B cell (primary cell): Measurements from ENCODE around the gene RASA2. TPM values are rescaled to one million over a fixed set of nuclear protein-coding genes. Genes with fewer than 3 reads are reported as not detected.

ENCODE experiments used
- ATAC-seq: fragments of 200-7000 bp; cut with Tn5 transposase; one replicate; pipeline ENCODE4 v1.10.0; 2021; ENCODE audit warnings: low read depth, mild to moderate bottlenecking, moderate number of reproducible peaks, moderate library complexity
- CTCF ChIA-PET: fragments of 350-600 bp; sonication (Branson Sonifier 250); formaldehyde crosslinking; loops from one replicate; lab custom pipeline; 2021; ENCODE audit warnings: antibody characterized with exemption, inconsistent platforms; lab: Charles Lee
- POLR2A ChIA-PET: fragments of 350-600 bp; sonication (Branson Sonifier 250); formaldehyde crosslinking; loops from one replicate; lab custom pipeline; 2021; ENCODE audit warnings: antibody characterized with exemption; lab: Charles Lee
- DNase-seq: peaks from one replicate; pipeline ENCODE4 v3.0.0; 2013
- H2AFZ ChIP-seq: 2 replicates; pipeline ENCODE4 v1.6.1; 2012; ENCODE audit warnings: mild to moderate bottlenecking, low read depth, low read length; ENCODE audit not compliant: insufficient read depth, poor library complexity, severe bottlenecking
- H3K27ac ChIP-seq, 2 donors: 1 replicate in 1 of 2; 2 replicates in 1 of 2; pipeline ENCODE4 v1.5.1; 2012 to 2013; ENCODE audit warnings: low read length in 2 of 2, mild to moderate bottlenecking in 2 of 2, moderate library complexity in 1 of 2
- H3K27me3 ChIP-seq, 4 experiments: fragments of 200-600 bp in 1 of 4; sonication (generic) in 1 of 4; replicated peaks in 1 of 4; 1 replicate in 2 of 4; 2 replicates in 2 of 4; pipeline versions ENCODE4 v1.6.1 to v1.7.0; 2013 to 2016; ENCODE audit warnings: low read length in 3 of 4, mild to moderate bottlenecking in 2 of 4, mixed read lengths in 1 of 4, moderate library complexity in 1 of 4; ENCODE audit not compliant: insufficient read depth in 4 of 4, control insufficient read depth in 3 of 4; ENCODE audit errors: control extremely low read depth in 1 of 4
- H3K36me3 ChIP-seq, 2 experiments: replicated peaks in 1 of 2; 1 replicate in 1 of 2; 2 replicates in 1 of 2; pipeline versions ENCODE4 v1.6.1 to v1.7.1; 2013; ENCODE audit warnings: low read length in 1 of 2; ENCODE audit not compliant: insufficient read depth in 2 of 2, control insufficient read depth in 1 of 2; ENCODE audit errors: control extremely low read depth in 1 of 2, extremely low read depth in 1 of 2
- H3K4me1 ChIP-seq, 2 donors: fragments of 200-600 bp in 1 of 2; sonication (generic) in 1 of 2; 1 replicate in 1 of 2; 2 replicates in 1 of 2; pipeline versions ENCODE4 v1.5.1 to v1.6.1; 2013 to 2017; ENCODE audit warnings: low read length in 2 of 2; ENCODE audit not compliant: control insufficient read depth in 2 of 2, insufficient read depth in 2 of 2
- H3K4me2 ChIP-seq: replicated peaks from 2 replicates; pipeline ENCODE3; 2012; ENCODE audit warnings: mild to moderate bottlenecking, low read depth, low read length; ENCODE audit not compliant: poor library complexity, severe bottlenecking
- H3K4me3 ChIP-seq, 5 experiments: fragments of 200-600 bp in 1 of 5; sonication (generic) in 1 of 5; 1 replicate in 3 of 5; 2 replicates in 2 of 5; pipeline versions ENCODE4 v1.5.1 to v1.7.0; 2011 to 2016; ENCODE audit warnings: low read length in 4 of 5, mild to moderate bottlenecking in 4 of 5, low read depth in 2 of 5, control low read depth in 1 of 5, moderate library complexity in 1 of 5; ENCODE audit not compliant: insufficient read depth in 1 of 5; ENCODE audit errors: control extremely low read depth in 1 of 5, extremely low read depth in 1 of 5
- H3K79me2 ChIP-seq: fragments of 200-600 bp; sonication (generic); one replicate; pipeline ENCODE4 v1.6.0; 2016; ENCODE audit warnings: low read length; ENCODE audit not compliant: control insufficient read depth, insufficient read depth
- H3K9ac ChIP-seq: fragments of 200-600 bp; sonication (generic); 2 replicates; pipeline ENCODE4 v1.6.1; 2017; ENCODE audit warnings: mild to moderate bottlenecking, low read length, moderate library complexity
- H3K9me3 ChIP-seq, 3 donors: one replicate each; pipeline versions ENCODE4 v1.6.1 to v1.7.1; 2013; ENCODE audit warnings: low read length in 2 of 3; ENCODE audit not compliant: control insufficient read depth in 2 of 3, insufficient read depth in 1 of 3; ENCODE audit errors: control extremely low read depth in 1 of 3
- H4K20me1 ChIP-seq: 2 replicates; pipeline ENCODE4 v1.6.0; 2012; ENCODE audit warnings: mild to moderate bottlenecking, low read length; ENCODE audit not compliant: insufficient read depth, control insufficient read depth, poor library complexity, severe bottlenecking
- H3K27ac Mint-ChIP-seq: one replicate; pipeline ENCODE4 v1.8.0; 2021; ENCODE audit warnings: mixed read lengths
- H3K27me3 Mint-ChIP-seq: one replicate; pipeline ENCODE4 v1.8.0; 2021; ENCODE audit warnings: mixed read lengths
- H3K4me1 Mint-ChIP-seq: one replicate; pipeline ENCODE4 v1.8.0; 2021; ENCODE audit warnings: mixed read lengths
- H3K4me3 Mint-ChIP-seq: one replicate; pipeline ENCODE4 v1.8.0; 2021; ENCODE audit warnings: mixed read lengths
- H3K9me3 Mint-ChIP-seq: one replicate; pipeline ENCODE4 v1.8.0; 2022; ENCODE audit warnings: mixed read lengths; ENCODE audit not compliant: insufficient read depth
- EZH2 ChIP-seq: IDR thresholded peaks from 2 replicates; pipeline ENCODE4 v1.6.1; 2012; ENCODE audit warnings: borderline replicate concordance, low read depth, mild to moderate bottlenecking, moderate library complexity, low read length; ENCODE audit not compliant: insufficient read depth, poor library complexity, severe bottlenecking
- WGBS: methylation state at CpG from one replicate; pipeline ENCODE4 v1.1.5; 2013; ENCODE audit warnings: missing lambda C conversion rate; ENCODE audit not compliant: insufficient coverage; 5-methylcytosine and 5-hydroxymethylcytosine counted together
- intact Hi-C: fragments of 100-400 bp; cut with micrococcal nuclease; formaldehyde crosslinking; loops from one replicate; pipeline ENCODE4 v1.10.0; 2022
- polyA plus RNA-seq: library from polyadenylated mRNA; depleted of rRNA; stranded (reverse); fragments of >200 nt; gene quantifications from 2 replicates; pipeline ENCODE4 v1.2.3, GENCODE V29; 2012
- total RNA-seq, 2 donors: library from RNA; stranded (reverse); fragments of 120-200 nt in 1 of 2; gene quantifications; 1 replicate in 1 of 2; 2 replicates in 1 of 2; pipeline versions ENCODE4 v1.2.3 to v1.2.4, GENCODE V29; 2013 to 2022
- TF ChIP-seq, protein P1 (sequence below): fragments of 200-600 bp; IDR thresholded peaks from one replicate; pipeline ENCODE4 v1.8.0; 2022; ENCODE audit warnings: antibody characterized with exemption, mild to moderate bottlenecking

The RASA2 gene
- total and polyA plus RNA-seq, 2 donors (not counting 1 experiment from before 2014, with no cell fraction given): 12.3 to 47.7 TPM

DNA sequence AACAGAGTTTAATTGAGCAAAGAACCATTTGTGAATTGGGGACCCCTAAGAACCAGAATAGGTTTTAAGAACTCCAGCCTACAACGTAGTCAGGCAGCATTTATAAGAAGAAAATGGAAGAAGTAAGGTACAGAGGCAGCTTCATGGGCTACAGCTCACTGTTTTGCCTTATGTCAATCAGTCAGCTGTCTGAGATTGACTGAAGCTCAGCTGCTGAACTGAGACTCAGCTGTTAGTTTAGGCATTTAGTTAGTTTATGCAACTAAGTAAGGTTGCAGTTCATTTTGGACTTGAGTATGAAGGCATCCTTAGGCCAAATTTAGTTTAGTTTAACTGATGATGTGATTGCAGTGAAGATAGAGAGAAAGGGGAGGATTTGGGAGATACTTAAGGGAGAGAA is 34.1 kb upstream of the RASA2 start:
- H3K36me3 ChIP-seq: no peaks in the 10 kb centered on the region
- H3K4me1 ChIP-seq: peaks cover 12 to 16% of the 10 kb centered on the region in 2 donors
- no peaks in the 10 kb centered on the region for H3K9me3 ChIP-seq
- H3K4me2 ChIP-seq: no peak overlapping the region
- no peak overlapping the region for H3K4me3 Mint-ChIP-seq
- no peaks in the 10 kb centered on the region for H3K79me2 ChIP-seq
- peak overlapping the region; percentile 55 to 77 for H3K27ac ChIP-seq
- no peaks in the 10 kb centered on the region for H3K9me3 Mint-ChIP-seq
- DNase-seq (no peak), ATAC-seq (no peak)
- H2AFZ ChIP-seq: no peak overlapping the region
- ChIA-PET POLR2A (interaction anchor here (1.4 kb wide), 1 partner anchor 141 kb away, joined by 7 read pairs; no protein-coding TSS in a partner anchor), CTCF (interaction anchor here (0.7 to 12.6 kb wide), 34 partner anchors 7 to 259 kb away, joined by 3 to 409 read pairs (median 4); partner anchors contain the start of genes PXYLP1 and ZBTB38)
- intact Hi-C loops: loop anchor here (1.0 to 10.0 kb wide), 5 partner anchors 11 to 218 kb away; partner anchors contain the start of gene PXYLP1
- no peaks in the 10 kb centered on the region for H3K27me3 Mint-ChIP-seq
- no peaks in the 10 kb centered on the region for H4K20me1 ChIP-seq
- H3K27me3 ChIP-seq: no peaks in the 10 kb centered on the region
- H3K4me1 Mint-ChIP-seq: peaks cover 7% of the 10 kb centered on the region
- 92% methylated on average over 1 of the region's 1 CpG for WGBS
- H3K27ac Mint-ChIP-seq: no peak overlapping the region
- TF ChIP-seq, protein P1, sequence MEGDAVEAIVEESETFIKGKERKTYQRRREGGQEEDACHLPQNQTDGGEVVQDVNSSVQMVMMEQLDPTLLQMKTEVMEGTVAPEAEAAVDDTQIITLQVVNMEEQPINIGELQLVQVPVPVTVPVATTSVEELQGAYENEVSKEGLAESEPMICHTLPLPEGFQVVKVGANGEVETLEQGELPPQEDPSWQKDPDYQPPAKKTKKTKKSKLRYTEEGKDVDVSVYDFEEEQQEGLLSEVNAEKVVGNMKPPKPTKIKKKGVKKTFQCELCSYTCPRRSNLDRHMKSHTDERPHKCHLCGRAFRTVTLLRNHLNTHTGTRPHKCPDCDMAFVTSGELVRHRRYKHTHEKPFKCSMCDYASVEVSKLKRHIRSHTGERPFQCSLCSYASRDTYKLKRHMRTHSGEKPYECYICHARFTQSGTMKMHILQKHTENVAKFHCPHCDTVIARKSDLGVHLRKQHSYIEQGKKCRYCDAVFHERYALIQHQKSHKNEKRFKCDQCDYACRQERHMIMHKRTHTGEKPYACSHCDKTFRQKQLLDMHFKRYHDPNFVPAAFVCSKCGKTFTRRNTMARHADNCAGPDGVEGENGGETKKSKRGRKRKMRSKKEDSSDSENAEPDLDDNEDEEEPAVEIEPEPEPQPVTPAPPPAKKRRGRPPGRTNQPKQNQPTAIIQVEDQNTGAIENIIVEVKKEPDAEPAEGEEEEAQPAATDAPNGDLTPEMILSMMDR: no peak
- no peak for TF ChIP-seq EZH2
- no peak overlapping the region for H3K9ac ChIP-seq
- no peak overlapping the region for H3K4me3 ChIP-seq

DNA sequence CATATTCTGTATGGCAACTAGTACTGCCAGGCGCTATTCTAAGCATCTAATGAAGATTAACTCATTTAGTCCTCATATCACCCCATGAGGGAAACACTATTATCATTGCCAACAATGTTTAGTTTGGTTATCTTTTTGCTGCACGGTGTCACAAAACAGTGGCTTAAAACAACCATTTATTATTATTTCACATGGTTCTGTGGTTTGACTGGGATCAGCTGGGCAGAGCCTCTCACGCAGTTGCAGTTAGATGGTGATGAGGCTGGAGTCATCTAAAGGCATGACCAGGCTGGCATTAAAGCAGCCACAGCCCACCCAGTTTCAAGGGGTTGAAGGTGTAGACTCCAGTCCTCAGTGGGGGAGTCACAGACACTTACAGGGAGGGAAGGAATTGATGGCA is 32.8 kb upstream of the RASA2 start:
- Histone ChIP-seq H4K20me1 (no peaks in the 10 kb centered on the region), H3K9ac (no peak overlapping the region), H3K79me2 (no peaks in the 10 kb centered on the region), H3K36me3 (no peaks in the 10 kb centered on the region), H3K4me3 (no peak overlapping the region), H3K4me2 (no peak overlapping the region), H2AFZ (no peak overlapping the region), H3K27ac (no peak overlapping the region), H3K27me3 (no peaks in the 10 kb centered on the region), H3K9me3 (no peaks in the 10 kb centered on the region), H3K4me1 (peaks cover 12 to 16% of the 10 kb centered on the region in 2 donors)
- Mint-ChIP-seq H3K27me3 (no peaks in the 10 kb centered on the region), H3K27ac (no peak overlapping the region), H3K9me3 (no peaks in the 10 kb centered on the region), H3K4me3 (no peak overlapping the region), H3K4me1 (peaks cover 7% of the 10 kb centered on the region)
- CTCF ChIA-PET: interaction anchor here (0.8 to 12.6 kb wide), 21 partner anchors 9 to 440 kb away, joined by 3 to 409 read pairs (median 5); partner anchors contain the start of genes PXYLP1, RASA2 and ZBTB38
- POLR2A ChIA-PET: no interaction called here
- ATAC-seq (no peak), DNase-seq (no peak)
- TF ChIP-seq, protein P1: no peak
- no peak for TF ChIP-seq EZH2
- 100% methylated on average over 1 of the region's 3 CpGs for WGBS
- intact Hi-C loops: loop anchor here (10.0 kb wide), 1 partner anchor 219 kb away; the partner anchor contains the start of gene PXYLP1
